Activated naive CD4-positive, alpha-beta T cell treated with anti-CD3 and anti-CD28 coated beads, Interleukin-2, amount 50 U/mL, for 24 hours (primary cell): ENCODE results near the gene TBC1D22A.

Source experiments
- H3K27ac Mint-ChIP-seq: one replicate; pipeline ENCODE4 v1.8.0; 2021; ENCODE audit warnings: mild to moderate bottlenecking, mixed read lengths
- H3K27me3 Mint-ChIP-seq: one replicate; pipeline ENCODE4 v1.8.0; 2021; ENCODE audit warnings: mixed read lengths
- H3K36me3 Mint-ChIP-seq: one replicate; pipeline ENCODE4 v1.8.0; 2021; ENCODE audit warnings: mixed read lengths
- H3K4me1 Mint-ChIP-seq: one replicate; pipeline ENCODE4 v1.8.0; 2021; ENCODE audit warnings: mixed read lengths
- H3K4me3 Mint-ChIP-seq: one replicate; pipeline ENCODE4 v1.8.0; 2021; ENCODE audit warnings: mild to moderate bottlenecking, mixed read lengths
- H3K9me3 Mint-ChIP-seq: one replicate; pipeline ENCODE4 v1.8.0; 2021; ENCODE audit warnings: mixed read lengths

The TBC1D22A gene

DNA sequence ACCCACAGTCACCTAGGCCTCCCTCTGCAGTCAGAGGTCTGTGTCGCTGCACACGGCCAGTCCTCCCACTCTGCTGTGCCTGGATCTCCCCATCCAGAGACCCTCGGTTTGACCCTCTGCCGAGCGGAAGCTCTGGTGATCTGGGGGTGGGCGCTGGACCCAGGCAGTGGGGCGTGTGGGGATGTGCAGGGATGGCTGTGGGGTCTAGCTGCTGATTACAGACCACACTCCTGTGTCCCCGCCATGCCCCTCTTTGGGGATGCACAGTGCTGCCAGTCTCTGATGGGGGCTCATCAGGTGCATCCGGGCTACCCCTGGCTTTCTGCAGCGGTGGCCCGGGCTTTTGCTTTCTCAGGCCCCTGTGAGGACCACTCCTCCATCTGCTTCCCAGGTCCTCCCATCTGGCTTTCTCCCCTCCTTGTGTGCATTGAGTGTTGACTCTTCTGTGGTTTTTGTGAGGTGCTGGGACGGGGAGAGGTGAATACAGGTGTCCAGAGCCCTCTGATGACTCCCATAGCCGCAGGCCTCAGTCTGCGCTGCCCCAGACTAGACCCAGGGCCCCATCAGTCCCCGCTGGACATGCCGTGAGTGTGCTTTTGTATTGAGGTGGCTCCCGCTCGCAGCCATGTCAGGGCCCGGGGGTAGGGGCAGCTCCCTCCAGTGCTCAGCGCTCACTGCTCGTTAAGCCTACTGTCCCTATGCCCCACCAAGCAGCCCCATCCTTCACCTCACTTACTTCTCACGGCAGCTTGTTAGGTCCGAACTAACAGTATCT lies 251.6 kb downstream of the TBC1D22A start:
- no peaks in the 10 kb centered on the region for H3K27me3 Mint-ChIP-seq
- no peak overlapping the region for H3K27ac Mint-ChIP-seq
- peaks cover 8% of the 10 kb centered on the region for H3K4me1 Mint-ChIP-seq

DNA sequence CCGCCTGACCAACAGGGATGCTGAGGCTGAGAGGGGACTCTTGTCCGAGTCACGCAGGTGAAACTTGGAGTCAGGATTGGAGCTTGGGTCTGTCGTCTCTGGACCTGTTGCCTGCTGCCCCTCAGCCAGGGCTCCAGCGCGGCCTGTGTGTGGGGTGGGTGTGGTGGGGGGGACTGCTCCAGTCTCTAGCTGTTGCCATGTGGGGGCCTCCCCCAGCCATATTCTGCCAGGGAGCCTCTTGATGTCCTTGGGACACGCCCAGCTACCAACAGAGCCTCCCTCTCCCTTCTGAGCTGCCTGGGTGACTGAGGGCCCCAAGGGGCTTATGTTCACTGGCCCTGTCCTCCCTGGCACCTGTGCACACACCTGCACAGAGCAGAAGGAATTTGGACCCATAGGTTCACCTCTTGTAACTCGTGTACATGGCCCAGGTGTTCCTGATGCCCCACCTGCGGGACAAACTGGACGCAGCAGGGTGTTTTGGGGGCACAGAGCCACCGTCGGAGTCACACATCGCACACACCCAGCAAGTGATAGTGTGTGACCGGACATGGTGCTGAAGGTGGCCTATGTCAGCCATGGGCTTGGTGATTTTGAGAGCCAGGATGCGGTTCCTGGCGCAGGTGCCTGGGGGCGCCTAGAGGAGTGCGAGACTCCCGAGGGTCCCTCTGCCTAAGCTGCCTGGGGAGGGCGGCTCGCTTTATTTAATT lies 252.3 kb downstream of the TBC1D22A start:
- Mint-ChIP-seq H3K4me3 (no peak overlapping the region), H3K36me3 (peaks cover 13% of the 10 kb centered on the region), H3K27ac (no peak overlapping the region), H3K9me3 (no peaks in the 10 kb centered on the region), H3K4me1 (peaks cover 12% of the 10 kb centered on the region), H3K27me3 (no peaks in the 10 kb centered on the region)

More for the DNA sequence above, 251.6 kb downstream of the TBC1D22A start:
- no peaks in the 10 kb centered on the region for H3K9me3 Mint-ChIP-seq
- peaks cover 9% of the 10 kb centered on the region for H3K36me3 Mint-ChIP-seq
- no peak overlapping the region for H3K4me3 Mint-ChIP-seq

DNA sequence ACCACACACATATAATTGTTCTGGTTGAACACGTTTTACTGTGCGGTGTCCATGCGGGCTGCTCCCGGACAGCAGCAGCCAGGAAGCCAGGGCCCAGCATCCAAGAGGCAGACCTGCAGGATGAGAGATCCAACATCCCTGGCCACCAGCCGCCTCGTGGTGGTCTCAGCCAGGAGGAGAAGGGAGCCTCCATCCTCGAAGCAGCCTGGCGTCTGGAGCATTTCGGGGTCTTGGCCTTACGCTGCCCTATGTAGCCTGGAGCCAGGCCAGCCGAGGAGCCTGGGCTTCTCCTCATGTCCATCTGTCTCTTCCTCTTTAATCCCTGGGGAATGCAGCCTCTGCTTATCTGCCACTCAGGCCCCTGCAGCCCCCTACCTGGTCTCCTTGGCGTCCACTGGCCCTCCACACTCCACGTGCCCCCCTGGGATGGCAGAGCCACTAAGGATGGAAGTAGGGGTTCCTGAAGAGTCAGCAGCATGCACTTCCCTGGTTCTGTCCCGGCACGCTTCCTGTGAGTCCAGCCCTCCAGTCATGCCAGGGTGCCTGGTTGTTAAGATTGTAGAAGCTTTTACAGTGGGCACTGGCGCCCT lies 253.2 kb downstream of the TBC1D22A start:
- Mint-ChIP-seq H3K4me1 (peaks cover 19% of the 10 kb centered on the region), H3K27me3 (no peaks in the 10 kb centered on the region), H3K9me3 (no peaks in the 10 kb centered on the region), H3K4me3 (no peak overlapping the region), H3K36me3 (peaks cover 19% of the 10 kb centered on the region), H3K27ac (no peak overlapping the region)

DNA sequence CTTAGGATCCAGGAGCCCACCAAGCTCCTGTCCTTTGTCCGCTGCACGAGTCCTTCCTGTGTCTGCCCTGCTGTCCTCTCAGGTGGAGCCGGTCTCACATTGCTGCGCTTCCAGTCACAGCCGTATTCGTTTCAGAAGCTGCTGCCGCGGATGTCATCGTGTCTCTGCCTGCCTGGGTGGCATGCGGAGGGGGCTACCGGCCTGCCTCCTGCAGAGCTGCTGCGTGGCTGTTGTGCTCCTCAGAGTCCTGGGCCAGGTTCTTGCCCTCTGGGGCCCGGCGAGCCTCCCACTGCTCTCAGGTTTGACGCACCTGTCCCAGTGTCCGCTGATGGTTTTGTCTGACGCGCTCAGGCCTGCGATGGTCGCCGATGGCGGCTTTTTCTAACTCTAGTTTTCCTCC lies 254.2 kb downstream of the TBC1D22A start:
- no peaks in the 10 kb centered on the region for H3K9me3 Mint-ChIP-seq
- H3K4me1 Mint-ChIP-seq = peaks cover 19% of the 10 kb centered on the region
- H3K4me3 Mint-ChIP-seq = no peak overlapping the region
- no peaks in the 10 kb centered on the region for H3K27me3 Mint-ChIP-seq
- H3K36me3 Mint-ChIP-seq = peaks cover 21% of the 10 kb centered on the region
- no peak overlapping the region for H3K27ac Mint-ChIP-seq

DNA sequence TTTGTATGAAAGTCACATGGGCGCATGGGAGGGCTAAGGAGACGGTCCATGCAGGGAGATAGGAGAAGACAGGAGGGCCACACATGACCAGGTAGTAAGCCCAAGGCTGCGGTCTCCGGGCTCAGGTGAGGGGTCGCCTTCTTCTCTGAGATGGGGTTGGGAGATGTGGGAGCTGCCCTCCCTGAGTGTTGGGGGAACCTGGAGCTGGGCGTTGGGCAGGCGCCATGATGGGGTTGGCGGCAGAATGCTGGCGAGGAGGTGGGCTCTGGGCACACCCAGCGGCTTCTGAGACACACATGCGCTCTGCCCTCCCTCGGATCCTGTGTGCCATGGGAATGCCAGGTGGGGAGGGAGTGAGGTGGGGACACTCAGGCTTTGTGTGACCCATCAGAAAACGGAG lies 254.8 kb downstream of the TBC1D22A start:
- Mint-ChIP-seq H3K4me3 (no peak overlapping the region), H3K27ac (no peak overlapping the region), H3K9me3 (no peaks in the 10 kb centered on the region), H3K36me3 (peaks cover 21% of the 10 kb centered on the region), H3K27me3 (no peaks in the 10 kb centered on the region), H3K4me1 (peaks cover 23% of the 10 kb centered on the region)

DNA sequence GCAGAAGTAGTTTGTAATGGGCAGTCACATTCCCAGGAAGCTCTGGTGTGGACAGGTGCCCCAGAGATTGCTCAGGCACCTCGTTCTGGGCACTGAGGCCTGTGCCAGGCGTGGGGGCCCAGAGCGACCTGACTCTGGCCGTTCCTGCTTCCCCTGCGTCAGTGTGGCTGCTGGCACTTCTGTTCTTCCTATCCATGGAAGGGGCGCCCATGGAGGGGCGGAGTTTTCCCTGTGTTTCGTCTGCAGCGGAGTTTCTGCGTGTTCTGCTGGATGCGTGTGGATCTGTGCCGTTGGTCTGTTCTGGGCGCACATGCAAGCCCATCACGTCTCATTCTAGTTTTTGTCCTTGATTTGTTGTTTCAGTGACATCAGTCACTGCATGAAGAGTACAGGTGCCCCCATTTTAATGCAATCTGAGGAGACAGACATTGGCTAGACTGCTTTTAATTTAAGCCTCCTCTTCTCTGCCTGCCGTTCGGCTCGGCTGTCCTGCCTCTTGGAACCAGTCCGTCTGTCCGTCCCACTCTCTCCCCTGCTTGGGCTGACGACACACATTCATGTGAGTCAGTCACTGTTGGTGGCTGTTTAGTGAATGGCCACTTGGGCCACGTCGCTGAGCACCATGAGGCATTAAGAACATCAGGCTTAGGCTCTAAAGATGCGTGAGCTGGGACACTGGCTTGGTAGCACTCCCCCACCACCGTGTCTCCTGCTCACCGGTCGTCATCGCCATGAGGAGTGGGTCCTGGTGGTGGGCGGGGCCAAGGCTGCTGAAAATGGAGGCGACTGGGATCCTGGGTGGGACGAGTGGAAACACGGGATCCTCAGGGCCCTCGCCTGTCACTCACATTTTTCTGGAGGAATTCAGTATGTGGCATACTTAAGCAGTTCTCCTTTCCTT lies 255.8 kb downstream of the TBC1D22A start:
- no peaks in the 10 kb centered on the region for H3K9me3 Mint-ChIP-seq
- peaks cover 23% of the 10 kb centered on the region for H3K36me3 Mint-ChIP-seq
- H3K27ac Mint-ChIP-seq = no peak overlapping the region
- no peaks in the 10 kb centered on the region for H3K27me3 Mint-ChIP-seq
- H3K4me3 Mint-ChIP-seq = no peak overlapping the region
- peaks cover 30% of the 10 kb centered on the region for H3K4me1 Mint-ChIP-seq

DNA sequence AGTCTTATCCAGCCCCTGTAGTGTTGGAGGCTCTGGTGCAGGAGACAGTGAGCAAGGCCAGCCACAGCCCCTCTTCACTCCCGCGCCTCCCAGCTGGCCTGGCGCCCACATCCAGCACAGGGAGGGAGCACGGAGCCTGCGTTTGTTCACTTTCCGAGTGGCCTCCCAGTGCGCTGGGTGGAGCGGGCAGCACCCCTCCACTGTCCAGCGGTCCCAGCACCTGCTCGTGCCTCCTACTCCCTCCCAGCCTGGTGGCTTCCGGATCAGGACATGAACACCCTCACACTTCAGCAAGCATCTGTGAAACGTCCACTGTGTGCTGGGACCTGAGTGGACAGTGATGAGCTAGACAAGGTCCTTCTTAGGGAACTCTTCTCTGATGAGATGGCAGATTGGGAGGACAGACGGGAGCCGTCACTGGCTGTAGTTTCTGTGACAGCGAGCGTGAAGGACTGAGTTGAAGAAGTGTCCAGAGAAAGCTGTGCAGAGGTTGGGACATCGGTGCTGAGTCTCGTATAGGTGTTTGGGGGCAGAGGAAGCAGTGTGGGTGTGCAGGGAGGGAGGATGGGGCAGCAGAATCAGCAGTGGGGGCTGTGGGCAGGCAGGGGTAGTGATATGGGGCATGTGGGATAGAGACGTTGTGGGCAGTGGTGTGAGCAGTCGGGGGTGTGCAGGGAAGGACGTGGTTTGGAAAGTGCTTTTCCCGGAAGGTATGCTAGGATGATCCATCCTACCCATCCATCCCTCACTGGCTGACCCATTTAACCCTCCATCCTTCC lies 256.8 kb downstream of the TBC1D22A start:
- Mint-ChIP-seq H3K36me3 (peaks cover 27% of the 10 kb centered on the region), H3K9me3 (no peaks in the 10 kb centered on the region), H3K4me1 (peaks cover 36% of the 10 kb centered on the region), H3K4me3 (no peak overlapping the region), H3K27me3 (no peaks in the 10 kb centered on the region), H3K27ac (no peak overlapping the region)

DNA sequence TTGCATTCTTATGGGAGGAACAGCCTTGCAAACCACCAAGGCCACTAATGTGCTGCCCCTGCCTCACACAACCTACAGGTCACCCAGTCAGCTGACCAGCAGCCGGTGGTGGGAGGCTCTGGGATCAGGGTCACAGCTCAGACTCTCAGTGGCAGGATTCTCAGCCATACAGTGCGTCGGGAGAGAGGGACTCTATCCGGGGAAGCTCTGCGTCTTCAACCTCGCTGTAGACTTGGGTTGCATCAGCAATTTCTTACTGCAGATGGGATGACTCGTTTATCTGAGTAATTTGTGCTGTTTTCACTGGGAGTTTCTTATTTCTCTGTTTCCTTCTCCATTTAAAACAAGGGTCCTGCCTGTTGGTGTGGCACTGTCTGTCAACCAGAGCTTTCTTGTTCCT lies 257.7 kb downstream of the TBC1D22A start:
- Mint-ChIP-seq H3K27ac (peak overlapping the region; percentile 30), H3K4me1 (peaks cover 36% of the 10 kb centered on the region), H3K27me3 (no peaks in the 10 kb centered on the region), H3K9me3 (no peaks in the 10 kb centered on the region), H3K36me3 (peaks cover 27% of the 10 kb centered on the region), H3K4me3 (no peak overlapping the region)

DNA sequence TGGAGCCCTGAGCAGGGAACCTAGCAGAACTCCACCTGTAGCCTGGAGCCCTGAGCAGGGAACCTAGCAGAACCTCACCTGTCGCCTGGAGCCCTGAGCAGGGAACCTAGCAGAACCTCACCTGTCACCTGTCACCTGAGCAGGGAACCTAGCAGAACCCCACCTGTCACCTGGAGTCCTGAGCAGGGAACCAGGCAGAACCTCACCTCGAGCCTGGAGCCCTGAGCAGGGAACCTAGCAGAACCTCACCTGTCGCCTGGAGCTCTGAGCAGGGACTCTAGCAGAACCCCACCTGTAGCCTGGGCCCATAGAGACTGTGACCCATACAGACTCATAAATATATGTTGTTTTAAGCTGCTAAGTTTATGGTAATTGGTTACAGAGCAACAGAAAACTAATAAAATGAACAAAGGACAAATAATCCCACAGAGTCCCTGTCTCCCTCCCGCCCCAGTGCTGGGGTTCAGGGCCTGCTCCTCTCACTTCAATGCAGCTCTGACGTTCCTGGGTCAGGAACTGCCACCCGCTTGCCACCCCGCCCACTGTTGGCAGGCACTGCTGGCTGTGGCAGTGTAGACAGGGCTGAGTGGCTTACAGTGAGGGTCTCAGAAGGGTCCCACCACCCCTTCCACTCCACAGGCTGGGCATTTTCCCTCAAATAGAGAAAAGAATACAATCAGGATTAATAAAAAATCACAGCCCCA lies 259.1 kb downstream of the TBC1D22A start:
- H3K27ac Mint-ChIP-seq = peak overlapping the region; percentile 38
- no peaks in the 10 kb centered on the region for H3K27me3 Mint-ChIP-seq
- H3K4me1 Mint-ChIP-seq = peaks cover 40% of the 10 kb centered on the region

DNA sequence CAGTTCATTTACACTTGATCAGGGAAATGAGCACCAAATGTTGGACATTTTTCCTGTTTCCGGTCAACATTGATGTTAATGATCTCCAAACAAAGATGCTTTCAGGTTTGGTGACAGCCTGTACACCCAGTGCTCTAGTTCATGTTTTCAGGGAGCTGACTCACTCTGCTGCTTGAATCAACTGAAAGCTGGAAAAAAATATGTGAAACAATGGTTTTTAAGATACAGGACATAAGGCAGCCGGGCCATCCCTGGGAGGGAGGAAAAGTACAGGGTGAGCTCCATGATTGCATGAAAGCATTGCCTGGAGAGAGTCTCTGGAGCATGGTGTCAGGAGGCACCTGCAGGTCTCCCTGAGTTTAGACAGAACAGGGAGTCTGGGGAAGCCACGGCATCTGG lies 259.6 kb downstream of the TBC1D22A start:
- Mint-ChIP-seq H3K27ac (no peak overlapping the region), H3K27me3 (no peaks in the 10 kb centered on the region), H3K4me3 (no peak overlapping the region)

More for the DNA sequence above, 259.1 kb downstream of the TBC1D22A start:
- Mint-ChIP-seq H3K9me3 (no peaks in the 10 kb centered on the region), H3K4me3 (no peak overlapping the region), H3K36me3 (peaks cover 24% of the 10 kb centered on the region)

DNA sequence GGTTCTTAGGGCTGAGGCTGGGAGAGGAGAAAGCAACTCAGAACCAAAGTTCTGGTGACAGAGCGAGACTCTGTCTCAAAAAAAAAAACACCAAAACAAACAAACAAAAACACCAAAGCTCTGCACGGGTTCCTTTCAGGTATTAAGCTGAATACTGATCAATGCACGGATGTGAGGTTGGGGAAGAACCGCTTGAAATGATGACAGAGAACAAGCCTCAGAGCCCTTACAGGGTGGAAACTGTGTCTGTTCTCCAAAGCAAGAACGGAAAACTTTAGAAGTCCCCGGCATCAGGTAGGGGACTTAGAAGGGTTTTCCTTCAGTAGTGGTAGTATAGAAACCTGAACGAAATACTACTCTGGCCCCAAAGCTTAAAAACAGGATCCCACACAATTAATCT lies 260.0 kb downstream of the TBC1D22A start:
- Mint-ChIP-seq H3K9me3 (no peaks in the 10 kb centered on the region), H3K36me3 (peaks cover 22% of the 10 kb centered on the region), H3K4me1 (peaks cover 37% of the 10 kb centered on the region), H3K4me3 (no peak overlapping the region), H3K27me3 (no peaks in the 10 kb centered on the region), H3K27ac (no peak overlapping the region)

More for the DNA sequence above, 259.6 kb downstream of the TBC1D22A start:
- Mint-ChIP-seq H3K9me3 (no peaks in the 10 kb centered on the region), H3K4me1 (peaks cover 38% of the 10 kb centered on the region), H3K36me3 (peaks cover 23% of the 10 kb centered on the region)

DNA sequence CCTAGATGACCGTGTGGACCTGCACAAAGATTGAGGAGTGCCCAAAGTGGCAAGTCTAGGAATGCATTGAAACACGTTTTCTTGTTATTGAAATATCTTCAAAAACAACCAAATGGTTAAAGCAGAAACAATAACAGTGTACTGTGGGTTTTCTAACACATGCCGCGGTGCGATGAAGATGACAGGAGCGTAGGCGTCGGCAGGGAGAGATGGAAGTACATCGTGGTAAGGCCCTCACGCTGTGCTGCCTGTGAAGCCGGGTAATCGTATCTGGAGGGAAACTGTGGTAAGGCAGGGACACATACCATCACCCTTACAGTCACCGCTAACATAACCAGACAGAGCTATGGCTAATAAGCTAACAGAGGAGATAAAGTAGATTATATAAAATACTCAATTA lies 261.4 kb downstream of the TBC1D22A start:
- peaks cover 37% of the 10 kb centered on the region for H3K4me1 Mint-ChIP-seq
- H3K27me3 Mint-ChIP-seq = no peaks in the 10 kb centered on the region
- no peak overlapping the region for H3K27ac Mint-ChIP-seq
- H3K36me3 Mint-ChIP-seq = peaks cover 18% of the 10 kb centered on the region
- H3K4me3 Mint-ChIP-seq = no peak overlapping the region
- no peaks in the 10 kb centered on the region for H3K9me3 Mint-ChIP-seq

DNA sequence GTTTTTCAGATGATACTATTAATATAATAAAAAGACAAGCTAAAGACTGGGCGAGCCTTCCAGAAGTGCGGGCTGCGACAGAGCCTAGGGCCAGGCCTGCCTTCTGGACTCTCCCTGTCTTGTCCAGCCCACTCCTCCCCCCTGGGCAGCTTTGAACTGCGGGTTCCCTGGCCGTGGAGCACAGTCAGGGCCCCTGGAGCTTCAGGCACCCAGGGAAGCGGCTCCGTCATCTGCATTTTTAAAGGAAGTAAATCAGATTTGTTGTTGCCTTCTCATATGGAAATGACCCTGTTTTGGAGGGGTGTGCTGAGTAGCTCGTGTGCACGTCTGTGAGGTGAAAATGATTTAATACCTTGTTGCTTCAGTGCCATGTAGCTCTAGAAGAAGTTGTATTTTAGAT lies 265.3 kb downstream of the TBC1D22A start:
- H3K27ac Mint-ChIP-seq = no peak overlapping the region
- no peaks in the 10 kb centered on the region for H3K9me3 Mint-ChIP-seq

More for the DNA sequence above, 265.3 kb downstream of the TBC1D22A start:
- Mint-ChIP-seq H3K4me1 (peaks cover 15% of the 10 kb centered on the region), H3K4me3 (no peak overlapping the region), H3K27me3 (no peaks in the 10 kb centered on the region), H3K36me3 (peaks cover 6% of the 10 kb centered on the region)
